RWPE1 (cell line): ENCODE measurements around the gene KCNIP2.

Experiments
- CTCF ChIA-PET: fragments of 350-600 bp; sonication (Branson Sonifier 250); formaldehyde crosslinking; extraction: SDS; loops from one replicate; lab custom pipeline; 2021; lab: Yijun Ruan, JAX
- POLR2A ChIA-PET: fragments of 400-600 bp; formaldehyde crosslinking; extraction: SDS; loops from one replicate; lab custom pipeline; 2020; ENCODE audit warnings: antibody characterized with exemption; ENCODE audit not compliant: low non-redundant PET; lab: Yijun Ruan, JAX
- DNase-seq: peaks from one replicate; pipeline ENCODE4 v3.0.0; 2012; ENCODE audit warnings: low spot score
- H3K27ac ChIP-seq: fragments of 450-650 bp; 2 replicates; pipeline ENCODE4 v1.5.1; 2017
- TF ChIP-seq, protein P1 (sequence below): fragments of 450-650 bp; conservative IDR thresholded peaks from 2 replicates; pipeline ENCODE4 v1.5.1; 2017; ENCODE audit warnings: low read depth, mild to moderate bottlenecking

Gene KCNIP2

DNA sequence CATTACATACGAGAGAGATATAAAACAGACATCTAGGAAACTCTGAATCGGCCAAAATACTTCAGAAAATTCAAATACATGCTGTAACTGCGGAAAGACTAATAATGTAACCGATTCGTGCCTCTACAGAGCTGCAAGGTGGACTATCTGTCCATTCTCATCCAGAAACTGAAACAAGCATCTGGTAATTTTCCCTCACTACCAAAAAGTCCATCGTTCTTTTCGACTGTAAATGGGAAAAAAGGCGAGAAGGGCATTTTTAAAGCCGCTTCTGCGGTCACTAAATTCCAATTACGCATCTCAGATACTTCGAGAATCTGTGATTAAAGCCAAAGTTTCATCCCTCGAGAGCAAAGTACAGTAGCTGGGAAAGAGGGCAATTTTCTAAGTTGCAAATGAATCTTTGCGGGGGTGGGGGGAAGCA, 26.7 kb downstream of the KCNIP2 start:
- POLR2A ChIA-PET, result no interaction called here
- H3K27ac ChIP-seq, result peak overlapping the region; percentile 95; the same call in 1 of the 2 replicates
- TF ChIP-seq, protein P1, sequence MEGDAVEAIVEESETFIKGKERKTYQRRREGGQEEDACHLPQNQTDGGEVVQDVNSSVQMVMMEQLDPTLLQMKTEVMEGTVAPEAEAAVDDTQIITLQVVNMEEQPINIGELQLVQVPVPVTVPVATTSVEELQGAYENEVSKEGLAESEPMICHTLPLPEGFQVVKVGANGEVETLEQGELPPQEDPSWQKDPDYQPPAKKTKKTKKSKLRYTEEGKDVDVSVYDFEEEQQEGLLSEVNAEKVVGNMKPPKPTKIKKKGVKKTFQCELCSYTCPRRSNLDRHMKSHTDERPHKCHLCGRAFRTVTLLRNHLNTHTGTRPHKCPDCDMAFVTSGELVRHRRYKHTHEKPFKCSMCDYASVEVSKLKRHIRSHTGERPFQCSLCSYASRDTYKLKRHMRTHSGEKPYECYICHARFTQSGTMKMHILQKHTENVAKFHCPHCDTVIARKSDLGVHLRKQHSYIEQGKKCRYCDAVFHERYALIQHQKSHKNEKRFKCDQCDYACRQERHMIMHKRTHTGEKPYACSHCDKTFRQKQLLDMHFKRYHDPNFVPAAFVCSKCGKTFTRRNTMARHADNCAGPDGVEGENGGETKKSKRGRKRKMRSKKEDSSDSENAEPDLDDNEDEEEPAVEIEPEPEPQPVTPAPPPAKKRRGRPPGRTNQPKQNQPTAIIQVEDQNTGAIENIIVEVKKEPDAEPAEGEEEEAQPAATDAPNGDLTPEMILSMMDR, result no peak
- DNase-seq, result no peak
- CTCF ChIA-PET, result interaction anchor here (0.7 to 1.0 kb wide), 2 partner anchors 18 to 111 kb away, joined by 3 to 4 read pairs; no protein-coding TSS in a partner anchor

DNA sequence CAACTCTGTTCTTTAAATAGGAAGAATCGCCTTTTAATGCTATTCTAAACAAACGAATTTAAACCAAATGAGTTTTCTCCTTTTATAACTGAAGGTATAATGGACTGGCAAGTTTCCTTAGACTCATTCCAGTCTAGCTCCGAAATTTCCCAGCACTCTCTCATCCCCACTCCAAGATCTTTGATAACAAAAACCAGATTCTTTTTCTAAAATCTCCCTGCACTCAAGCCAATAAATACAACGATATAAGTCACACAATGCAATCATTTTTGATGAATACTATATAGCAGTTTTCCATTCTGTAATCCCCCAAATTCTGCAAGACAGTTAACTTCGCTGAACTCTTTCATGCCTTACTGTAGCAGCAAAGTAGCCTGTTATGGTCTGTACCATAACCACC, 27.2 kb downstream of the KCNIP2 start:
- CTCF ChIA-PET, result interaction anchor here (0.5 to 1.0 kb wide), 3 partner anchors 19 to 58 kb away, joined by 4 to 5 read pairs (median 5); no protein-coding TSS in a partner anchor
- no peak for DNase-seq
- TF ChIP-seq, protein P1, result no peak
- POLR2A ChIA-PET, result no interaction called here
- peak overlapping the region; percentile 49 for H3K27ac ChIP-seq

DNA sequence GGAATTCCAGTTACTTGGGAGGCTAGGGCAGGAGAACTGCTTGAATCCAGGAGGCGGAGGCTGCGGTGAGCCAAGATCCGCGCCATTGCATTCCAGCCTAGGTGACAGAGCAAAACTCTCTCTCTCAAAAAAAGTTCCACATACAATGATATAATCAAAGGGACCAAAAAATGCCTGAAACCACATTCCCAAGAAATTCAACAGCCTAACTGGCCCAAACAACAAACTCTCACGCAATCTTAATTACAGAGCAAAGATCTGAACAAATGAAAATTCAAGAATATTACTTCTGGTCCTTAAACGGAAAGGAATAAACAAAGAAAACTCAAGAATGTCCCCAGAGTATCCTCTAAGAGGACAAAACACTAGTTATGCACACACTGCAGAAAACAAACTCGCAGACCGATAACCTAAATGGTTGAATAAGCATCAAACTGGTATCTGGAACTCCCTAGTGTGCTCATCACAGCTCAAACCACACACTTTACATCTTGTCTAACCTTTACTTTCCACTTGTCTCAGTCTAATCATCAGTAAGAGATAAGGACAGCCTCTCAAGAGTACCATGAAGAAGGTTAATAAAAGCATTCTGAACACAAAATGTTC, 29.0 kb downstream of the KCNIP2 start:
- H3K27ac ChIP-seq, result no peak overlapping the region
- TF ChIP-seq, protein P1, result no peak
- POLR2A ChIA-PET, result no interaction called here

DNA sequence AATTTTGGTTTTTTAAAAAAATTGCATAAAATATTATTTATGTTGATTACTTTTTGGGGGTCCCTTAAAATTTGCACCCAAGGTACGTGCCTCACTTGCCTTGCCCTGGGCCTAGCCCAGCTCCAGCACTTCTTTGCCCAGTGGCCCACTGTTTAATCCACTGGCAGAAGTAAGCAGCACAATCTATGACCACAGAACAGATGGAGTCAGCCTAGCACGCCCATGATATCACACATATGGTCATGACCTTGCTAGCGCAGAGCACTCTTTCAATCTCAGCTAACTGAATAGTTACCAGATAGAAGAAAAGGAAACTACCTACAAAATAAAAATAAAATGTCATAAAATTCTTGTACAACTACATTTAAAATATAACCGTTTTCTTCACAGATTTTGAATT, 31.0 kb downstream of the KCNIP2 start:
- POLR2A ChIA-PET, result no interaction called here
- no peak overlapping the region for H3K27ac ChIP-seq
- DNase-seq, result no peak
- TF ChIP-seq, protein P1, result no peak
- CTCF ChIA-PET, result interaction anchor here (0.5 kb wide), 1 partner anchor 177 kb away, joined by 3 read pairs; no protein-coding TSS in a partner anchor

More for the DNA sequence above, 29.0 kb downstream of the KCNIP2 start:
- CTCF ChIA-PET, result interaction anchor here (0.5 to 2.7 kb wide), 2 partner anchors 26 to 254 kb away, joined by 3 to 8 read pairs; no protein-coding TSS in a partner anchor
- DNase-seq, result no peak

DNA sequence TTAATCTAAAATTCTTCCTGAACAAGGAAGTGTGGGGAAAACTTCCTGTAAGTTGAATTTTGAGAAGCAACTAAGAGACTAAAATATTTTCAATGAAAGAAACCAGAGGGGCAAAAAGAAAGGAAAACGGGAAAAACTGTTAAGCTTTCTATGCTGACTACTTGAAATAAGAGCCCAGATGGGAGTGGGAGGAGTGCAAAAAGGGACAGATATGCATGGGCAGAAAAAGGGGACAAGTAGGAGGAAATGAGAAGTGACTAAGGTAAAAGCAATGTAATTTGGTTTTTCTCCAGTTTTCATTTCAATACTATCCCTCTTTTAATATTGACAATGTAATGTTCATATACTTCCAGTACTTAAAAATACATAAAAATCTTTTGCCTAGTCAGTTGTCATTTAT, 36.4 kb downstream of the KCNIP2 start:
- H3K27ac ChIP-seq, result no peak overlapping the region
- ChIA-PET POLR2A (no interaction called here), CTCF (no interaction called here)
- TF ChIP-seq, protein P1, result no peak
- DNase-seq, result no peak

DNA sequence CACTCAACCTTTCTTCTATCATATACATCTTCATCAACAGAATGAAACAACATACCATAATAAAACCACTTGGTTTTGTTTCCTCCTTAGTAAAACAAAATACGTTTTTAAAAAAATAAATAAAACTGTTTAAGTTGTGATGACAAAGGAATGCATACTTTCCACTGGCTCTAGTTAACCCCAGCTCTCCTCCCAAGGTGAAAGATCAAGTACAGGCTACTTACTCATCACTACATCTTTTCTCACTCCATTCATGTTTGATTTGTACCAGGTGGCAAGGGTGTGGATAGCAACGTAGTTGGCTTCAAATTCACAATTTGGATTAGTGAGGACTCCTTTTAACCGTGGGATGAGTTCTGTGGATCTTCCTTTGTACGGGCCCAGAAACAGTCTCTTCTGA, 40.1 kb downstream of the KCNIP2 start:
- ChIA-PET CTCF (interaction anchor here (0.7 to 1.6 kb wide), 4 partner anchors 22 to 234 kb away, joined by 3 to 5 read pairs (median 4); no protein-coding TSS in a partner anchor), POLR2A (no interaction called here)
- H3K27ac ChIP-seq, result no peak overlapping the region
- DNase-seq, result no peak
- TF ChIP-seq, protein P1, result no peak
